Measurements from ENCODE around the gene ASTN2. TPM values are rescaled to one million over a fixed set of nuclear protein-coding genes. Genes with fewer than 3 reads are reported as not detected.

Gene ASTN2
- total RNA-seq, 1 donor from 2014 or later, result 2.7 TPM

GRCh38 chr9:117088786-117089185 is 326.1 kb downstream of the ASTN2 start:
- no peaks in the 10 kb centered on the region for H3K4me1 Mint-ChIP-seq (ENCODE audit: low read depth)

GRCh38 chr9:117088140-117088539 is 326.7 kb downstream of the ASTN2 start:
- no peaks in the 10 kb centered on the region for H3K27me3 Mint-ChIP-seq (ENCODE audit: low read depth)
- intact Hi-C loops (cut with micrococcal nuclease), result no loop called here
- H3K27ac Mint-ChIP-seq, result no peak overlapping the region
- H3K4me3 Mint-ChIP-seq (ENCODE audit: low read depth), result no peak overlapping the region
- H3K4me1 Mint-ChIP-seq (ENCODE audit: low read depth), result no peaks in the 10 kb centered on the region
- DNase-seq (ENCODE audit: low spot score), result no peak
- H3K36me3 Mint-ChIP-seq (ENCODE audit: low read depth), result no peaks in the 10 kb centered on the region
- peaks cover 5% of the 10 kb centered on the region for H3K9me3 Mint-ChIP-seq

More at GRCh38 chr9:117088786-117089185, 326.1 kb downstream of the ASTN2 start:
- H3K9me3 Mint-ChIP-seq, result peaks cover 5% of the 10 kb centered on the region
- no peak for DNase-seq (ENCODE audit: low spot score)
- no peak overlapping the region for H3K27ac Mint-ChIP-seq
- no peak overlapping the region for H3K4me3 Mint-ChIP-seq (ENCODE audit: low read depth)
- intact Hi-C loops (cut with micrococcal nuclease), result no loop called here
- no peaks in the 10 kb centered on the region for H3K36me3 Mint-ChIP-seq (ENCODE audit: low read depth)
- no peaks in the 10 kb centered on the region for H3K27me3 Mint-ChIP-seq (ENCODE audit: low read depth)

DNA sequence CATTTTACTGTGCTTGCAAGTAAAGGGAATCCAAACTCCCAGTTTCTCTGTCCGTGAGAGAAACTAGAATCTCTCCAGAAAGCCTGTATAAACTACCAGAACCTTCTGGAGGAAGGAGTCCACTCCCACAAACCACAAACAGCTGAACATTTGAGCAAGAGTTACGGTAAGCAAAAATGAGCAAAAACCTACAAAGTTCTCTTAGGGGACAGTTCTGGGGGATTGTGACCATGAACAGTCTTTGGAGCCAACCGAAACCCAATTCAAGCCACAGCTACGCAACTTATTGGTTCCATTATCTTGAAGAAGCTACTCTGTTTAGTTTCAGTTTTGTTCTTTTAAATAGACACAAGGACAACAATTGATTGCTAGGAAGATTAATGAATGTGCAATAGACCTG is 330.6 kb downstream of the ASTN2 start:
- Mint-ChIP-seq H3K4me1 (ENCODE audit: low read depth) (no peaks in the 10 kb centered on the region), H3K27ac (no peak overlapping the region), H3K9me3 (peaks cover 5% of the 10 kb centered on the region), H3K4me3 (ENCODE audit: low read depth) (no peak overlapping the region), H3K27me3 (ENCODE audit: low read depth) (no peaks in the 10 kb centered on the region), H3K36me3 (ENCODE audit: low read depth) (no peaks in the 10 kb centered on the region)
- intact Hi-C loops (cut with micrococcal nuclease), result no loop called here
- DNase-seq (ENCODE audit: low spot score), result no peak

DNA sequence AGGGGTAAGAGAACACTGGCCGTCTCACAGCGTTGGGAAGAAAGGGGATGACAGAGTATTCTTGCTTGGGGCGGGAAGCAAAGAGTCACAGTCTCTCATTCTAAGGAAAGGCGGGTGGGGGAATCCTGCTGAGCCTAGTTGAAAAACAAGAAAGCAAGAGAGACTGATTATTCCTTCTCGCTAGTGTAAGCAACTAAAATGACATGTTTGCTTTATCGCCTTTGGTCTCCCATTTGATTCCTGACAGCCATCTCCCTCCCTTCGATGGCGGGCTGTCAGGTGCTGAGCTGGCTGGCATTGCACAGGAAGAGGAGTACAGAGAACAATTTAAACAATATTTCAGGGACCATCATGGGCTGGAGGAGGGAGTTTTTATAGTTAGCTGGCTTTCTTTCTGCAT is 331.3 kb downstream of the ASTN2 start:
- intact Hi-C loops (cut with micrococcal nuclease), result no loop called here
- Mint-ChIP-seq H3K4me3 (ENCODE audit: low read depth) (no peak overlapping the region), H3K27ac (no peak overlapping the region), H3K36me3 (ENCODE audit: low read depth) (no peaks in the 10 kb centered on the region), H3K27me3 (ENCODE audit: low read depth) (no peaks in the 10 kb centered on the region), H3K9me3 (peaks cover 5% of the 10 kb centered on the region), H3K4me1 (ENCODE audit: low read depth) (no peaks in the 10 kb centered on the region)
- no peak for DNase-seq (ENCODE audit: low spot score)

DNA sequence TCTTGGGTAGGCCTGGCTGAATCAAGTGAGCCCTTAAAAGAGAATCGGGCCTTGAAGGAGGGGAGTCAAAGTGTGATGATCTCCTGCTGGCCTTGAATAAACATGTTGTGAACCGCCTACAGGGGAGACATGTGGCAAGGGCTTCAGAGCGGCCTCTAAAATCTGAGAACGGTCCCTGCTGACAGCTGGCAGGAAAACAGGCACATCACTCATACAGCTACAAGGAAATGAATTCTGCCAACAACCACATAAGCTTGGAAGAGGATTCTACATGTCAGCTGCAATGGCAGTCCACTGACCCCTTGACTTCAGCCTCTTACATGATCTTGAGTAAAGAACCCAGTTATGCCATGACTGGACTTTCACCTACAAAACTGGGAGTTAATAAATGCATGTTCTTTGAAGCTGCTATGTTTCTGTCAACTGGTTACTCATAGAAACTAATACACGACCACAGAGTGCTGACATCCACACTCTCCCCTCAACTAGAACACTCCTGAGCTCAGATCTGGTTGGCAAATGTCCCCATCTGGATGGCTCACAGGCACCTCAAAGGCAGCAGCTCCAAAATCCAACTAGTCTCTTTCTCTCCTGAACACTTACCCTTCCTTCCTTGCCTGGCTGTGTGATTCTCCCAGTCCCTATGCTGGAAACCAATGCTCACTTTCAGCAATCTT is 333.1 kb downstream of the ASTN2 start:
- H3K4me1 Mint-ChIP-seq (ENCODE audit: low read depth), result no peaks in the 10 kb centered on the region
- no peak for DNase-seq (ENCODE audit: low spot score)
- no peaks in the 10 kb centered on the region for H3K27me3 Mint-ChIP-seq (ENCODE audit: low read depth)
- H3K27ac Mint-ChIP-seq, result no peak overlapping the region
- H3K4me3 Mint-ChIP-seq (ENCODE audit: low read depth), result no peak overlapping the region
- peaks cover 3% of the 10 kb centered on the region for H3K9me3 Mint-ChIP-seq
- intact Hi-C loops (cut with micrococcal nuclease), result no loop called here
- no peaks in the 10 kb centered on the region for H3K36me3 Mint-ChIP-seq (ENCODE audit: low read depth)

DNA sequence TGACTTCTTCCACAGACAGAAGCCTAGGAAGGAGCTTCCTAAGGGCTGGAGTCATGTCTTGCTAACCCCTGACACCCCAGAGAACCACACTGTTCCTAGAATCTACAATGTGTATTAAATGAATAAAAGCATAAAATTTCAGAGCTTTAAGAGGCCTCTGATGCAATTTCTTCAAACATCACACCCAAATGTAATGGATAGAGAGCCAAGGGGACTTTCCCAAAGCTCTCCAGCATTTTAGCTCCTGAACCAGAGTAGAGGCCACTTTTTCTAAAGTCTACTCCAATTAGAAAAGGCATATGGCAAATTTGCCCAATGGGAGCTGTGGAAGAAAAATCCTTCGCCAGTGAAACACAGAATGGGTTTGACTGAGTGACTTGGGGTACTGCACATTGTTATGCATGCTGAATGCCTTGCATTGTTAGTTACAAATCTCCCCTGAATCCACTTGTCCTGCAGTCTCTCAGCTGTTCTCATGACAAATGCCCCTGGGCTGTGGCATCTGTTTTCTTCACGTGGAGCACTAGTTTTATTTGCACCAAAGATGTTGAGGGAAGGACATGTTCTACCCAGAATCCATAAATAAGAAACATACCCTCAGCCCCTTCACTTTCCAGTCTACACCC is 334.0 kb downstream of the ASTN2 start:
- H3K4me1 Mint-ChIP-seq (ENCODE audit: low read depth), result no peaks in the 10 kb centered on the region
- no peaks in the 10 kb centered on the region for H3K27me3 Mint-ChIP-seq (ENCODE audit: low read depth)
- intact Hi-C loops (cut with micrococcal nuclease), result no loop called here

DNA sequence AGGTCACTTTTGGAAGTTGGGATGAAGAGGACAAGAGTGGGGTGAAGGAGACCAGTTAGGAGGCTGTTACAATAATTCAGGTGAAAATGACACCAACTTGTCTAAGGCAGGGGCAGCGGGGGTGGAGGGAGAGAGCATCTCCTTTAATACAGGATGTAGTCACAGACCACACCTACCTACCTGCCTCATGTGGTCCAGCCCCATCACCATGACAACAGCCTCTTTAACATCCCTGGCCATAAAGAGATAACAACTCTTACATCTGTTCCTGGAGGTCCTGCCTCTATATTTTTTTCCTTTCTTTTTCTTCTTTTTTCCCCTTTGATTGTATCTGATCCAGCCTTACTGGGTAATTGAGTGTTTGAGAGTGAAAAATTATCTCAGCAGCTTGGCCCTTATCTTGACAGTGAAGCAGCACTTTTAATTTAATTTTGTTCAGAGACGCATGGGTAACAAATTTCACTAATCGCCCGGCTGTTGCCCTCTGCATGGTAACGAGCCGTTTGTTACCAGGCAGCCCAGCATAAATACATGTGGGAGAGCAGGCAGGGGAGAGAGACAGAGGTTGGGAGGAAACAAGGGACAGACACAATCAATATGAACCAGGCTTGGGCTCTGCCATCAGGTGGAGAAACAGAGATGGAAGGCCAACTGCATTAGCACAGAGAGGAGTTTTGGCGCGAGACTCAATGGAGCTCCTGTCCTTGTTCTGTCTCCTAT is 338.1 kb downstream of the ASTN2 start:
- intact Hi-C loops (cut with micrococcal nuclease), result no loop called here
- no peak overlapping the region for H3K27ac Mint-ChIP-seq
- H3K27me3 Mint-ChIP-seq (ENCODE audit: low read depth), result no peaks in the 10 kb centered on the region
- H3K36me3 Mint-ChIP-seq (ENCODE audit: low read depth), result no peaks in the 10 kb centered on the region
- DNase-seq (ENCODE audit: low spot score), result no peak
- H3K9me3 Mint-ChIP-seq, result peaks cover 6% of the 10 kb centered on the region
- H3K4me3 Mint-ChIP-seq (ENCODE audit: low read depth), result no peak overlapping the region
- H3K4me1 Mint-ChIP-seq (ENCODE audit: low read depth), result no peaks in the 10 kb centered on the region

More for the DNA sequence above, 334.0 kb downstream of the ASTN2 start:
- DNase-seq (ENCODE audit: low spot score), result no peak
- Mint-ChIP-seq H3K27ac (no peak overlapping the region), H3K36me3 (ENCODE audit: low read depth) (no peaks in the 10 kb centered on the region), H3K4me3 (ENCODE audit: low read depth) (no peak overlapping the region), H3K9me3 (no peaks in the 10 kb centered on the region)

GRCh38 chr9:117075636-117076035 is 339.2 kb downstream of the ASTN2 start:
- Mint-ChIP-seq H3K27ac (no peak overlapping the region), H3K4me1 (ENCODE audit: low read depth) (no peaks in the 10 kb centered on the region), H3K4me3 (ENCODE audit: low read depth) (no peak overlapping the region), H3K9me3 (peaks cover 6% of the 10 kb centered on the region), H3K36me3 (ENCODE audit: low read depth) (no peaks in the 10 kb centered on the region), H3K27me3 (ENCODE audit: low read depth) (no peaks in the 10 kb centered on the region)
- DNase-seq (ENCODE audit: low spot score), result no peak
- intact Hi-C loops (cut with micrococcal nuclease), result no loop called here

- intact Hi-C loops (cut with micrococcal nuclease), result no loop called here
- H3K36me3 Mint-ChIP-seq (ENCODE audit: low read depth), result no peaks in the 10 kb centered on the region
- H3K9me3 Mint-ChIP-seq, result peaks cover 6% of the 10 kb centered on the region
- H3K27me3 Mint-ChIP-seq (ENCODE audit: low read depth), result no peaks in the 10 kb centered on the region
- DNase-seq (ENCODE audit: low spot score), result no peak
- H3K4me3 Mint-ChIP-seq (ENCODE audit: low read depth), result no peak overlapping the region
- H3K27ac Mint-ChIP-seq, result no peak overlapping the region
- no peaks in the 10 kb centered on the region for H3K4me1 Mint-ChIP-seq (ENCODE audit: low read depth)
Observed at GRCh38 chr9:117074784-117075520, 339.9 kb downstream of the ASTN2 start.

- no peak for DNase-seq (ENCODE audit: low spot score)
- intact Hi-C loops (cut with micrococcal nuclease), result no loop called here
- no peaks in the 10 kb centered on the region for H3K4me1 Mint-ChIP-seq (ENCODE audit: low read depth)
- H3K36me3 Mint-ChIP-seq (ENCODE audit: low read depth), result no peaks in the 10 kb centered on the region
- H3K27me3 Mint-ChIP-seq (ENCODE audit: low read depth), result no peaks in the 10 kb centered on the region
- no peak overlapping the region for H3K4me3 Mint-ChIP-seq (ENCODE audit: low read depth)
- H3K9me3 Mint-ChIP-seq, result peaks cover 6% of the 10 kb centered on the region
- H3K27ac Mint-ChIP-seq, result no peak overlapping the region
Observed at GRCh38 chr9:117074342-117074662, 340.6 kb downstream of the ASTN2 start.

- Mint-ChIP-seq H3K9me3 (peaks cover 6% of the 10 kb centered on the region), H3K27me3 (ENCODE audit: low read depth) (no peaks in the 10 kb centered on the region), H3K27ac (no peak overlapping the region), H3K36me3 (ENCODE audit: low read depth) (no peaks in the 10 kb centered on the region), H3K4me3 (ENCODE audit: low read depth) (no peak overlapping the region), H3K4me1 (ENCODE audit: low read depth) (no peaks in the 10 kb centered on the region)
- intact Hi-C loops (cut with micrococcal nuclease), result no loop called here
- DNase-seq (ENCODE audit: low spot score), result no peak
Observed at GRCh38 chr9:117073539-117074341, 341.1 kb downstream of the ASTN2 start.

DNA sequence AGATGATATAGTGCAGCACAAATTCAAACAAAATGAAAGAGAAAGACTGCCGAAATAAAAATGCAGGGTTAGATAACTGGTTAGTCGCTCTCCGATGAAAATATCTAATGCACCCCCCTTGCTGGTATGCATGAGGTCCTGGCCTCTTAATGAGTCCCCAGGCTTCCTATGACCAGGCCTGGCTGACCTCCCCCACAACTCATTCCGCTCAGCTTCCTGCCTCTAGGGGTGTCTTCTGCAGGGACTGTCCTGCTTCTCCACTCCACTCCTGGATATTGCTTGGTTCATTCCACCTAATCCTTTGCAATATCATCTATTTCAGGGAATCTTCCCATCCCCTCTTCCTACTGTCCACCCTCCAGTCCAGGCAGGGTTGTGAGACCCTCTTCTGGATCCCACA is 341.8 kb downstream of the ASTN2 start:
- no peak for DNase-seq (ENCODE audit: low spot score)
- peaks cover 6% of the 10 kb centered on the region for H3K9me3 Mint-ChIP-seq
- no peaks in the 10 kb centered on the region for H3K36me3 Mint-ChIP-seq (ENCODE audit: low read depth)
- H3K27ac Mint-ChIP-seq, result no peak overlapping the region
- H3K4me1 Mint-ChIP-seq (ENCODE audit: low read depth), result no peaks in the 10 kb centered on the region
- H3K4me3 Mint-ChIP-seq (ENCODE audit: low read depth), result no peak overlapping the region
- no peaks in the 10 kb centered on the region for H3K27me3 Mint-ChIP-seq (ENCODE audit: low read depth)
- intact Hi-C loops (cut with micrococcal nuclease), result no loop called here

All from activated T-helper 2 cell treated with anti-CD3 and anti-CD28 coated beads, Interferon-gamma antibody, Interleukin-2, Interleukin-4, amounts not matched to agents 10 μg/mL and 5 μg/mL and 100 μg/mL, durations not matched to agents 14 hours and 24 hours and 36 hours (primary cell).